Putamen (tissue), 1 donor: ENCODE results near the gene TUBB2B.
"Not testable (repeated sequence)": the region's sequence is repeated elsewhere in the genome, so short reads cannot be mapped to it uniquely, and the experiment has no call there.

Source experiments
- DNase-seq: peaks from one replicate; pipeline ENCODE4 v3.0.0-alpha.2; 2016; ENCODE audit warnings: low spot score

Gene TUBB2B

DNA sequence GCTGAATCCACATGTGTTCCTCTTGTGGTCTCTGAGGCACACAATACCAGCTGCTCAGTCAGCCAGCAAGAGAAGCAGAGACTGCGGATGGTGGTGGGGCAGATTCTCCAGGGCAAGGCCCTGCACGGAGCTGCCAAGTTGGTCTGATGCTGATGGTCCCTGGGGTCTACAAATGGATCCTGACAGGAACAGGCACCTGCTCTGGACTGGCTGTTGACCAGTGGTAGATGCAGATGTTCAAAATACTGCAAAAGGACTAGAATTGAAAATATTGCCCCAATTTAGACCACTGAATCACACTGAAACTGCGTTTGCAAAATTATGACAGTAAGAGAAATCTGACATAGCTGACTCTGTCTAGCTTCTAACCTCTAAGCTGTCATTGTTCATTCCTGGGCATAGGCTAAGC lies 40.5 kb downstream of the TUBB2B start:
- no peak for DNase-seq

DNA sequence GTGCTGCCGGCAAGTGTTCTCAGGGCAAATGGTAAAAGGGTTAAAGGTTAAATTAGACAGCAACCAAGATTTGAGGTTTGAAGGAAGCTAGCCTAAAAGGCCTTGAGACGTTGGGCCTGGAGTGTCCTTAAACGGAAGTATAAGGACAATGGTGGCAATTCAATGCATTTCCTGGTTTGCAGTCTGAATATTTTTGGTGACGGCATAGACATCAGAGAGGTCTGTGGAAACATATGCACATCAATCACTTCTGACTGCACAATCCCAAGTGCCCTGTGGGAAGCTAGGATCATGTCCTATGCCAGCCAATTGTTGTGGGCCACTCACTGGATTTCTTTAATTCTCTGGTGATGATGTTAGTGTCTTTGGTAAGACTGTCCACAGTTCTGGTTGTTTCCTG lies 44.4 kb downstream of the TUBB2B start:
- no peak for DNase-seq

DNA sequence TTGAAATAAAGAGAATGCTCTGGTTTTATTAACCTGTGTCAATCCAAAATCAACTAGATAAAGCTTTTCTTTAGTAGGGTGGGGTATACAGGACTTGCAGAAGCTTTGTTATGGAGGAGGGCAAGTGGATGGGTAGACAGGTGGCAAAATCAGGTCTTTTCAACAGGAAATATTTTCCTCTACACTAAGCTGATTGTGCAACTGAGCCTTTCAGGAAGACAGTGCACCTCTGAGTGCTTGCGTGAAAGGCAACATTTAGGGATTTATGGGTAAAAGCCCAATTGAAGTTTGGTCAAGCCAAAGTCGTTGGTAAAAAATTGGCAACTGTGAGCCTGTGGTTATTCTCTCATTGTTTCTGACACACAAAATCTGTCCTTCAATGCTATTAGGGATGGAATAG lies 46.3 kb downstream of the TUBB2B start:
- DNase-seq = no peak

DNA sequence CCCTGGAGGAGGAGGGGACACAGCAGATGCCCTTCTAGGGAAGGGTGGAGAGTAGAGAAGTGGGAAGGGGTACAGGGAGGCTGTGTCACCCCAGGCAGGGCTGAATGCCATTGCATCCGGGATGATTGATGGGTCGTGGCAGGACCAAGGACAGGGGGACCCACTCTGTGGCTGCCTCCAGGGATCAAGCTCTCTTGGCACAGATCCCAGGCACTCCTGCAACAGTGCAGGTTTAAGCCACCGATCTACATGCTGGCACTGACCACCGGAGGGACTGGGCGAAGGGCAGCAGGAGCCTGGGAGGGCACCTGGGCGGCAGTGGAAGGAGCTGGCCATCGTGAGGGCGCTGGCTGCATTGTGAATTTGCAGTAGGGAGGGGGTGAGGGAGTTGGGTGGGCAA lies 47.5 kb downstream of the TUBB2B start:
- DNase-seq = not testable (repeated sequence)

DNA sequence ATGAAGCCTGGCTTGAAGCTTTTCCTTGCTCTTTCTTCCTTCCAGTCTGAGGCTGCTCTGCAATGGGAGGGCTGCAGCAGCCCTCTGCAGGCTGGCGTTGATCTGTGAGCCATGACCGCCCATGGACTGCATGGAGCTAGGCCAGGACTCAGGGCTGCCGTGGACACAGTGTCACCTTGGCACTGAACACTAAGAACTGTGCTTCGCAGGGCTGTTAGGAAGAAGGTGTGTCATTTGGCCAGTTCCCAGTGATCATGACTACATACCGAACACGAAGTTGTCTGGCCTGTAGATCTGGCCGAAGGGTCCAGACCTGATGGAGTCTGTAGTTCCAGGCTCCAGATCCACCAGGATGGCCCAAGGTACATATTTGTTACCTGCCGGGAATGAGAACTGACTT lies 48.8 kb downstream of the TUBB2B start:
- not testable (repeated sequence) for DNase-seq

DNA sequence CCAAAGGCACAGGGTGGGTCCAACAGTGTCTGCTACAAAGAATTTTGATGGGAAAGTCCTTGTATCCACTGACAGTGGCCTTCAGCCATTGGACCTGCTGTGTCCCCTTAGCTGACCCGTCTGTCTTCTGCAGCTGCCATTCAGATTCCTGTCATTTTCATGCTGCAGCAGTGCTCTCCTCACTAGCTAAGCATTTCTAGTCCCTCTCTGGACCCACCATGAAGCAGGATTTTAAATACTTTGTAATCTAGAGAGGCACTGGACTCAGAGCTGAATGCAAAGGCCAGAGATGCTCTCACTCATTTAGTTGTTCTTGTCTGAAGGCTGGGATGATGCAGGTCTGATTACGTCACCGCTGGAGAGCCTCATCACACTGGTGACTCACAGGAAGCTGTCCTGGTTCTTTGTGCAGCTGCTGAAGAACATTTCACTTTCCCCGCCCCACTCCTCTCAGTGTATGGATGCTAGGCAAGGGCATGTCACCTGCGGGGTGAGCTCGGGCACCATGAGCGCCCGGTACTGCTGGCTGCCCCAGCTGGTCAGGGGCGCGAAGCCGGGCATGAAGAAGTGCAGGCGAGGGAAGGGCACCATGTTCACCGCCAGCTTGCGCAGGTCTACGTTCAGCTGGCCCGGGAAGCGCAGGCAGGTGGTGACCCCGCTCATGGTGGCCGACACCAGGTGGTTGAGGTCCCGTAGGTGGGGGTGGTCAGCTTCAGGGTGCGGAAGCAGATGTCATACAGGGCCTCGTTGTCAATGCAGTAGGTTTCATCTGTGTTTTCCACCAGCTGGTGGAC lies 50.7 kb downstream of the TUBB2B start:
- no peak for DNase-seq

DNA sequence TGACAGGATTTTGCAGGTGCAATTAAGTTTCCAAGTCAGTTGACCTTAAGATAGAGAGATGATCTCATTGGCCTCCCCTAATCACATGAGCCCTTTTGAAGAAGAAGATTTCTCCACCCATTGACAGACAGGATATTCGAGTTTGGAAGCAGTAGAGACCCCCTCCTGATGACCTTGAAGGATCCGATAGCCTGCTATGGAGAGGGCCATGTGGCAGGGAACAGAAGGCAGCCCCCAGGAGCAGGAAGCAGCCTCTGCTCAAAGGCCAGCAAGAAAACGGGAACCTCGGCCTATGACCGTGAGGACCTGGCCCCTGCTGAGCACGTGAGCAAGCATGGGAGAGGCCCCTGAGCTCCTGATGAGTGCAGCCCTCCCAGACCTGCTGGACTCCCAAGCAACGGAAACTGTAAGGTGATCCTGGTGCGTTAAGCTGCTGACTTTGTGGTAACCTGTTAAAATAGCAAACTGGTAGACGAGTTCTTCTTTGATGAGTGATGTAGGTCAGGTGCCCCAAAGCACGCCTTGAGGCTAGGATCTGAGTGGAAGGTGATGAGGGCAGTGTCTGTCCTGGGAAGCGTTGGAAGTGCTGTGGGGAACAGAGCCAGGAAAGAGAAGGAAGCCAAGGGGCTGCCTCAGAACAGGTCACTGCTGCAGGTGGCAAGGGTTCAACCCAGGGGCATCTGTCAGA lies 51.6 kb downstream of the TUBB2B start:
- no peak for DNase-seq
